ENCODE measurements around the gene NME4.
A peak's percentile ranks its signal among the peaks of the same experiment; 100 is the strongest.
"Not testable (repeated sequence)": the region's sequence is repeated elsewhere in the genome, so short reads cannot be mapped to it uniquely, and the experiment has no call there.

The NME4 gene

DNA sequence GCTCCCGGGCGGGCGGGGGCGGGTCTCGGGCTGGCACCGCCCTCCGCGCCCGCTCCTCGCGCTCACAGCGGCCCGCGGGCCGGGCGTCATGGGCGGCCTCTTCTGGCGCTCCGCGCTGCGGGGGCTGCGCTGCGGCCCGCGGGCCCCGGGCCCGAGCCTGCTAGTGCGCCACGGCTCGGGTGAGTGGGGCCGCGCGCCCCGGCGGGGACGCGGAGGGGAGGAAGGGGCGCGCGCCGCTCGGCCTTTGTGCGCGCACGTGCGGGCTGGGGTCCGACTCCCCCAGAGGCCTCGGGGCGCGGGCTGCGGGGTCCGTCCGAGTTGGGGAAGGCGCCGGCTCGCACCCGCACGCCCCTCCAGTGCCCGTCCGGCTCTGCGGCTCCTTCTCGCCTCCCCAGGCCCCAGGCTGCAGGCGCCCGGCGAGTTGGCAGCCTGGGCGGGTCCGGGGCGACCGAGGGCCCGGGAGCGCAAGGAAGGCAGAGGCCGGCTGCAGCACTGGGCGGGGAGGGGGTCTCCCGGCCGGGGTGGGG is at the start of gene NME4:
NME4 (plus strand) TSS at position 65 of the 527 bp plus-strand sequence; CDS start at position 89, 24 bp downstream.
- DNase-seq: no peak

DNA sequence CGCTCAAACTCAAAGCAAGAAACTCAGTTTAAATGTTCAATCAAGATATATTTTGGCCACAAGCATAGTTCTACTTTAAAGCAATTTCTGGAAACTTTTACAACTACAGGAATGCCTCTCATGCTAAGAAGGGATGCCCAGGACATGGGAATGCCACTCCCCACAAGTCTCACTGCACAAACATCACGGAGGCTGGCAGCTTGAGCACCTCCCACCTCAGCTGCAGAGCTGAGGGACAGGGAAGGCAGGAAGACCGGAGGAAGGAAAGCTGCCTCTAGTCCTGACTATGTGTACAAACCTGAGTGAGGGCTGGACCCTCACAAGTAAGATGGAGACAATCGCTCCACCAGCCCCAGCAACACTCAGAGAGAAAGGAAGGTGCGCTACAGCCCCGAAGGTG is 49.8 kb upstream of the NME4 start:
- no peak for DNase-seq

DNA sequence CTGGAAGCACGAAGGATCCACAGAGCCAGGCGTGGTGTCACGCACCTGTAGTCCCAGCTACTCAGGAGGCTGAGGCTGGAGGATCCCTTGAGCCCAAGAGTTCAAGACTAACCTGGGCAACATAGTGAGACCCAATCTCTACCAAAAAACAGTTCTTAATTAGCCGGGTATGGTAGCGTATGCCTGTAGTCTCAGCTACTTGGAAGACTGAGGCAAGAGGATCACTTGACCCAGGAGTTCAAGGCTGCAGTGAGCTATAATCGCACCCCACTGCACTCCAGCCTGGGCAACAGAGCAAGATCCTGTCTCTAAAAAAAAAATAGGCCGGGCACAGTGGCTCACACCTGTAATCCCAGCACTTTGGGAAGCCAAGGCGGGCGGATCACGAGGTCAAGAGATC is 48.5 kb upstream of the NME4 start:
- DNase-seq: not testable (repeated sequence)

DNA sequence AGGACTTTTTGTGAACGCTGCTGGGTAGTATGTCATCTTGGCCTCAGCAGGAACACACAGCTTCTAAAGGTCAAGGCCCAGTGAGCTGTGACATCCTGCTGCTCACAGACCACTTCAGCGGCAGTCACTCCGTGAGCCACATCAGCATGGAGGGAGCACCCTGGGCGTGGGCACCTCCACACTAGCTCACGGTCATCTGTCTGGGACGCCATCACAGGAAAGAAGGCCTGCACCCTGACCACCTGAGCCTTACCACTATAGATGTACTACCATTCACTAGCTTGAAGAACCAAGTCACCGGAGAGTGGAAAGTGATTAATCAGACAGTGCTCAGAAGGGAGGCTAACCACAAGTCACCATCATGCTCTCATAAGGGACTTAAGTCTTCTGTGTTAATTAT is 47.8 kb upstream of the NME4 start:
- DNase-seq: no peak

DNA sequence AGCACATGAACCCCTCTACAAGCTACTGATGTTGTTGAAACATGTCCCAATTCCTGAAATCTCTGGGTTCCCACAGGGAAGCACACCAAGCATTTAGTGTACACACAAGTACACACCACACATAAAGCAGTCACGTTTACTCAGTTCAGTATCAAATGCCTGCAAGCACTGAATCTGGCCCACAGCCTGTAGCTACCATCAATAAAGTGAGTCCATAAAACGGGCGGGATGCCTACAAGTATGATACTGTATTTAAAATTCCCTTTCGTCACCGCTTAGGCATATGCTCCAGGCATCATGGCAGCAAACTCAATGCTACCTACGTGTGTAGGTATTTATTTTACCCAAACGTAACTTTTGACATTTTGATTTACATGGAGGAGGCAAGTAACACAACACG is 46.8 kb upstream of the NME4 start:
- DNase-seq: no peak

DNA sequence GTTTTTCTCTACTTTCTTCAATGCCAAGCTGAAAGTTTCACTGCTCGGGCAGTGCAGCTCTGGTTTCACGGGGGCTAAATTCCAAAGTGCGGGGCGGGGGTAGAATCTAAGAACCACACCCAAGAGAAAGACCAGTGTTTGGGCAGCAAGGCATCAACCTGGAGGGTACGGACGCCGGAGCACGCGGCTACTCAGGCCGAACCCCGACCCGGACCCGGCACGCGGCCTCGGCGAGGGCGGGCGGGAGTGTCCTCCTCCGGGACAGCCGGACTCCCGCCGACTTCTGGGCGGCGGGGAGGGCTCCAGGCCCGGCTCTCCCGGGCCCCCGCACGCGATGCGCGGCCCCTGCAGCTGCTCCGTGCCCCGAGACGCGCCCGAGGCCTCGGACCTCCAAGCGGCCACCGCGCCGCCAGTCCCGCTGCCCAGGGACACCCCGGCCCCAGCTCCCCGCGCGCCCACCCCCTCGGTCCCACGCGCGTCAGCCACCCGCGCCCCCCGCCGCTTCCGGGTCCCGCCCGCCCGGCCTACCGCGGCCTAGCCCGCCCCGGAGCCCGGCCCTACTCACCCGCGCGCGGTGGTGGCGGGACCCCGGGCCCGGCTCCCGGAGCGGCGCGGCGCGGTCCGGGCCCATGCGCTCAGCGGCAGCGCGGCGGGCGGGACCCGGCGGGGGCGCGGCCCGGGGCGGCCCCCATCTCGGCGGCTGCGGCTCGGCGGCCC is 45.0 kb upstream of the NME4 start:
- no peak for DNase-seq

DNA sequence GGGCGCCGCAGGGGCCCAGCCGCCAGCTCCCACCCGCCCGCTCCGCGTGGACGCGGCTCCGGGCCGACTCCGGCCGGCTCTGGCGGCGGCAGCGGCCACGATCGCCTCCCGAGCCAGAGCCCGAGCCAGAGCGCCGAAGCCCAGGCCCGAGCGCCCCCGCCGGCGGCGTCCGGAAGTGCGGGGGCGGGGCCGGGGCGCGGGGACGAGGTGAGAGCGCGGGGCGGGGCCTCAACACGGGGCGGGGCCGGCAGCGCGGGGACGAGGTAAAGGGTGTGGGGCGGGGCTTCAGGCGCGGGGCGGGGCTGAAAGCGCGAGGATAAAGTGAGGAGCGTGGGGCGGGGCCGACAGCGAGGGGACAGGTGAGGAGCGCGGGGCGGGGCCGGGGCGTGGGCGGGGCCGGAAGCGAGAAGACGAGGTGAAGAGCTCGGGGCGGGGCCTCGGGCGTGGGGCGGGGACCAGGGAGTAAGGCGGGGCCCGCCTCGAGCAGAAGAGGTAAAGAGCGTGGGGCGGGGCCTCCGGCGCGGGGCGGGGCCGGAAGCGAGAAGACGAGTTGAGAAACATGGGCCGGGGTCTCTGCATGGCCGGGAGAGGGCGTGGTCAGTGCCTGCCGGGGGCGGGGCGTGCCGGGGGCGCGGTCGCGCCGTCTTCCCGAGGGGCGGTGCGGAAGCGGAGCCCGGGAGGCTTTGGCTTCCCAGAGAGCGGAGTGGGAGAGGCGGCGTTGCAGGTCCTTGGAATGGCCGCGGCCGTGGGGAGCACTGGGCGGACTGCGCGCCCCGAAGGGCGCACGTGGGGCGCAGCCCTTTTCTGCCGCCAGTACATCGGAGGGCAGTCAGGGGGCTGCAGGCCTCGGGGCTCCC is 44.2 kb upstream of the NME4 start, which contains the start of gene AXIN1:
AXIN1 (minus strand) TSS at position 177 of the 857 bp plus-strand sequence. CDS start 5,698 bp downstream, outside the sequence.
- DNase-seq: peak; percentile 97

DNA sequence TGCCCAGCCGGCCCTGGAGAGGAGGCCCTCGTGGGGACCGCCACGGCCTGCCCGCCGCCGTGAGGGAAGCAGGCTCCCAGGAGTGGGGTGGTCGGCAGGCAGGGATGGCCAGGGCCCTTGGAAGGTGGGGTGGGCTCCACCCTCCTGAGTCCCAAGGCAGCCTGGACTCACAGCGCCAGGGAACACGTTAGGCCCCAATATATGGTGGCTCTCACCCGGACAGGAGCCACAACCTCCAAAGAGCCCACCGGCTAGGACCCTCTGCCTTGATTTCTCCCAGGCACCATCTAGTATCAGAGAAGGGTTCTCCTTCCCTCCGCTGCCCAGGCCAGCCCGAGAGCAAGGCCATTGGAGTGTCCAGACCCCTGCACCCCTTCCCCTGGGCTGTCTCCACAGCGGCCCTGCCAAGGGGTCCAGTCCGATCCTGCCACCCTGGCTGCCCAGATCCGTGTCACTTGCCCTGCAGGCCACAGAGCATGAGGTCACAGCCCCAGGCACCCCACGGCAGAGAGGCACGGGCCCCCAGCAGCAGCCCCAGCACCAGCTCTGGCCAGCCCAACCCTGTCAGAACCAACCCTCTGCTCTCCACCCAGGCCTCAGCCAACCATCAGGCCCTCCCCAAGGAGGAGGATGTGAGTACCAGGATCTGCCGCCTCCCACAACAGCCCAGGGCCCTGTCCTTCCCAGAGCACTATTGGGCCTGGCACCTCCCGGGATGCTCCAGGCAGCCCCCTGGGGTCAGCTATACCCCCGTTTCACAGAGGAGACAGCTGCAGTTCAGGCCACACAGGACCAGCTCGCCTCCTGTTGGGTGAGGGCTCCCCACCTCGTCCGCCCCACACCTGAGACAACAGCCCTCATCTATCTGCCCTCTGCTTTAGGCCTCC is 43.4 kb upstream of the NME4 start:
- DNase-seq: no peak

DNA sequence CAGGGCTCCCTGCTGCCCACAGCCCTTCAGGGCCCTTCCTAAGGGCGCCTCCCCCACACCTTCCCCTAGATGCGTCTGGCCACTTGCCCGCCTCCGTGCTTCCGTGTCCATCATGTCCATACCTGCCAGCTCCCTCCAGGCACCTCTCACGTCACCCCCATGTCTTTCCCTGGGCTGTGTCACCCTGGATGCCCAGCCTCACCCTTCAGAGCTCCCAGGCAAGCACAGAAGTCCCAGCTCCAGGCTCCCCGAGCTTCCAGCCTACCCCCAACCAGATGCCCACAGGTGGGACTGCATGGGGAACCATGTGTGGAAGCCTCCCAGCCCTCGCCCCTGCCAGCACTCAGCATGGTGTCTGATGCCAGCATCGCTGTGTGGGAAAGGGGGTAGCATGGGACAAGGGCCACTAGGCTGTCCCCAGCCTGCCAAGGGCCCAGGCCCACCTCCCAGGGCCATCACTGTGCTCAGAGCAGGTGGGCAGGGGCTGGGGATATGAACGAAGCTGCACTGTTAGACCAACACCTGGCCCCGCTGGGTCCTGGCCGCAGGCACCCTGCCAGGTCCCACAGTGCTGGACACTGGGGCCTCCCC is 42.6 kb upstream of the NME4 start:
- DNase-seq: no peak

DNA sequence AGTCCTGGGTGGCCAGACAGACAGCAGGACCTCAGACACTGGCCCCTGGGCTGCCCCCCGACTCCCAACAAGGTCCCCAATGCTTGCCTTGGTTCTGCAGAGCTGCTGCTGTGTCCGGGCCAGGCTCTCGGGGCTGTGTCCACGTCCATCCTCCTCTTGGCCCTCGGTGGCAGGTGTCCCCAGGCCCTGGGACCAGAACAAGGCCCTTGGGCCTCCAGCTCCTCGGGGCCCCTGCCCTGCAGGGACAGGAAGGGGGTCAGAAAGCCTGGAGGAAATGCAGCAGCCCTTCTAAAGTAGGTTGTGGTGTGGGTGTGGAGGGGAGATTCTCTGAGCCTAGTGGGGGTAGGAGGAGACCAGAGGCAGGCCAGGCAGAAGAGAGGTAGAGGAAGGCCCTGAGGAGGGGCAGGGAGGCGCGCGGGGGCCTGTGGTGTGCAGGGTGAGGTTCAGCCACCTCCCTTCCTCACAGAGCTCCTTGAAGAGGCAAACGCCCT is 42.0 kb upstream of the NME4 start:
- no peak for DNase-seq

DNA sequence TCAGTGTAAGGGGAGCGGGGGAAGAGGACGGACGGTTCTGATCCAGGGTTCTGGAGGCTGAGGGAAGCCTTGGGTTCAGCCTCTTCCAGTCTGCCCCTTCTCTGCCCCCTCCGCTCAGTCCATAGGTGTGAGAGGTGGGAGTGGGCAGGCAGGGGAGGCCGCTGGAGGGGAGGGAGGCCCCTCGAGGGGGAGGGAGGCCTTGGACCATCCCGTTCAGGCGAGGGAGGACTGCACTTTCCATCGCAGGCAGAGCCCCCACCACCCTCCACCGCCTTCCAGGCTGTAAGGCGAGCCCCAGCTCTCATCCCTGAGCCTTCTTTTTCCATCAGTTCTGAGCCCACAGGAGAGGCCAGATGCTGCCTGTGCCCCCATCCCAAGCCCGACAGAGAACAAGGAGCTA is 40.3 kb upstream of the NME4 start:
- no peak for DNase-seq

DNA sequence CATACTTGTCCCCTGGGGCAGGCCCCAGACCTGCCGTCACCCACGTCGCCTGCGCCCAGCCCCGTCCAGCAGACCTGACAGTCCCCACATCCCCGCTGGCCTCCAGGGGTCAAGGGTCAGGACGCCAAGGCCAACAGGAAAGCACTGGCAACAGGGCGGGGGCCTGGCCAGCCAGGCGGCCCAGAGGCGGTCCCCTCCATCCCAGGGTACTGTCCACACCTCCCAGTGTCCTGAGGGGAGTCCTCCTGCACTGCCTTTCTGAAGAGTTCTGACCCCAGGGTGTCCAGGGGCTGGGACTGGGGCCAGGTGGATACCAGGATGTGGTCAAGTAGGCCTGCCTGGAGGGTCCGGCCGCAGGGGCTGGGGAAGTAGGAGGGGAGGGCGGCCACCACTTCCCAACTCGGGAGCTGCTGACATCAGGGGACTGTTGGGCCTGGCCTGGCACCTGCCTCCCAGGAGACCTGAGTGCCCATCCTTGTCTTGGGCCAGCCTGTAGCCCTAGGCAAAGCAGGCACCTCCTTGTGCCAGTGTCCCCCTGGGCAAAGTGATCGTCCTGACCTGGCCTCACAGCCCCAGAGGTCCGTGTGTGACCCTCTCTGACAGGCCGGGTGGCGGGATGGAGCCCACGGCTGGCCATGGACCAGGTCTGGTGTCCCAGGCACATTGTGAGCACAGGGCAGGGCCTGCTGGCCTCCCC is 37.8 kb upstream of the NME4 start:
- no peak for DNase-seq

DNA sequence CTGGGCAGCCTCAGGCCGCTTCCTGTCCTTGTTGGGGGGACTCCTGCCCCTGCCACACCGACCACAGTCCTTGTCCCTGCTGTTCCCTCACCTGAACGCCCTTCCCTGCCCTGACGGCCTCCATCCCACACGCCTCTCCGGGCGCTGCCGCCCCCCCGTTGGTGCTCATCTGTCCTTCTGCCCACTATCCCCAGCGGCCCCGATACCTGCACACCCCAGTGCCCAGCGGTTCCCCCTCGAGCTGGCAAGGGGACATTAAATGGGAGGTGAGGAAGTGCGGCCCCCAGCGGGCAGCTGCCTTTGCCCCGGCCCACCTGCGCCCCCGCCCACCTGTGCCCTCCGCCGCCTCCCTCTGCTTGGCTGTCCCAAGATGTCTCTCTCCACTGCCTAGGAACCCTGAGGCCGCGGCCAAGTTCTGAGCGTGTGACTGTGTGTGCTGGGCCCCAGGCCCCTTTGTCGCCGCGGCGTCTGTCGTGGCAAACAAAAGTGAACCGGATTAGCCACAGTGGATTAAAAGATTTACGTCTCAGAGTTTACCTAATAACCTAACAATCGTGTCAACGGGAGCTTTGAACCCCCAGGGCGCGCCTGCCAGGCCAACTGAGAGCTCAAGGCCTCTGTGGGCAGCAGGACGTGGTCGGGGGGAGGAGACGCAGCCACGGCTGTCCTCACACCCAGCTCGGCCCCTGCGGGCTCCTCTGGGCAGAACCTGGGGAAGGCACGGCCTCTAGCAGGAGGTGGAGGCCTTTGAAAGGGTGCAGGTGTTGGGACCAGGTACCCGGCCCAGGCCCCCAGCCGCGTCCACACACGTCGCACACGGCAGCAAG is 36.9 kb upstream of the NME4 start:
- DNase-seq: no peak

DNA sequence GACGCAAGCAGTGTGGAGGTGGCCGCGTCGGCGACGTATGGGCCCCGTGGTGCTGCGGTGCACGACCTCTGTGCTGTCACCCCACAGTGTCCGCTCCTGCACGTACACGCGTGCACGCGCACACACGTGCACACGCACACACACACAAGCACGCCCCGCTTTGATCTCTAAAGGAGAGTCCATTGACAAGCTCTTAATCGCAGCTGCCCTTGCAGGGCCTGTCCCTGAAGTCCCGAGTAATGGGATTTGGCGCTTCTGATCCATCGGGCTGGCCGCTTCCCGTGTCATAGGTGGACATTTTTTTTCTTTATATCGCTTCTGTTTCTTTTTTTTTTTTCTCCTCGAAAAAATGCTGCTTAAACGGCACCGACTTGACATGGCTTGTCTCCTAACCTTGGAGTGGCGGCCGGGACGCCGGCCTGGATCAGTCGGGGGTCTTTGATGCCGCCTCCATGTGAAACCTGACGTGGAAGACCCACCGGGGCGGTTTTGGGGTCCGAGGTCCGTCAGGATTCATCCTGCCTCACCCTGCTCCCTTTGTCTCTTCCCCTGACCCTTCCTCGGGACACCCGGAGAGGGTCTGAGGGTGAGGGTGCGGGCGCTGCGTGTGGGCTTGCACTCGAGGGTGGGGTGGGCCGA is 36.2 kb upstream of the NME4 start:
- no peak for DNase-seq

DNA sequence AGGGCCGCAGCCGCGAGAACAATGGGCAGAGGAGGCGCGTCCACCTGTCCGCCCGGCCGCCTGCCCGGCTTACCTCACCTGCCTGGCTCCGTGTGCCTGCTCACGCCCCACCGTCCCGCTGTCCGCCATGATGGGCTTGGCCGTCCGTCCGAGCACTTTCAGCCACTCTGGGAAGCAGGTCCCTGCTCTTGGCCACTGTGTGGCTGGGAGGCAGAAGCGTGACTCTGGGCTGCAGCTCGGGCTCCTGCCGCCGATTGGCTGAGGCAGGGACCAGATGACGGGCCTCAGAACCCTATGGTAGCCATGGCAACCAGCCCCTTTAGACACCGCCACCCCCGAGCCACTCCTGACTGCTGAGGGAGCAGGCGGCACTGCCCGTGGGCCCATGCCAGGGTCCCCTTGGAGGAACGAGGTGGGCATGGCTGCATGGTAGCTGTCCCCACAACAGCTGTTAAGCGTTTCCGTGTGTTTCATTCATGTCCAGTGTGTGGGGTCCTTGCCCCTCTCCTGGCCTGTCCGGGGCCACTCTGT is 35.6 kb upstream of the NME4 start:
- no peak for DNase-seq

DNA sequence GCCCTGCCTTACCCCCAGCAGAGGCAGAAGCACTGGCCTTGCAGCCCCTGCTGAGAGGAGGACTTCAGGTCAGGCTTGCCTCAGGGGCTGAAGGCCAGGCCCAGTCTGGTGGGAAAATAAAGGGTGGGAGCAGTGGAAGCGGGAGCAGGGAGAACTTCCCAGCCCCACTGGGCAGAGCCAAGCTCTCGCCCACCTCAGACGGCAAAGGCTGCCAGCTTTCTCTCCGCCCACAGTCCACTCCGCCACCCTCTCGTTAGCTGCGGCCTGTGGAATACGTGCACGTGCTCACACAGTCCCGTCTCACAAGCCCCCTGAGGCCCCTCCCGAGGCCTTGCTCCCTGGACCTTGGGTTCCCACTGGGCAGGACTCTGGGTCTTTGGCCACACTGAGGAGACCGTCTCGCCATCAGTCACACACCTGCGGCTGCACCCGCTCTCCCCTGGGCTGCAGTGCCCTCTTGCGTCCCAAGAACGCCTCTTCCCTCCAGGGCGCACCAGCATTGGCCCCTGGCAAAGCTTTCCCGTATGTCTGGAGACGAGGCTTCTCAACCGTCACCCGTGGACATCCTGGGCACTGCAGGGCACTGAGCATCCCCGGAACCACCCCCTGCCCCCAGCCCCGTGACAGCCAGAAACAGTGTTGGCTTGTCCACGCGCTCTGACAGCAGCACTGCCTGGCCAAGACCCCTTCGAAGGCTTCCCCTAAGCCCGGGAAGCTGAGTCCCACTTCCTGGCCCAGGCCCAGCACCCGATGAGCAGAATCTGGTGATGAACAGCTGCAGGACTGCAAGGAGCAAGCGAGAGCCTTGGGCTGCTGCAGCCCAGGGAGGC is 34.9 kb upstream of the NME4 start:
- DNase-seq: peak; percentile 54

DNA sequence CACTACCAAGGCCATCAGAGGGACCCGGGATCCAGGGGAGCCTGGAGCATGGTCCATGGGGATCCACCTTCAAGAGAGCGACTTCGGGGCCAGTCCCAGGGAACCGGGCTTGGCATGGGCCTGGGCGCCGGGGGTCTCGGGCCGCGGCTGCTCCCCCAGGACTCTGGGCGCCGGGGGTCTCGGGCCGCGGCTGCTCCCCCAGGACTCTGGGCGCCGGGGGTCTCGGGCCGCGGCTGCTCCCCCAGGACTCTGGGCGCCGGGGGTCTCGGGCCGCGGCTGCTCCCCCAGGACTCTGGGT is 34.3 kb upstream of the NME4 start:
- not testable (repeated sequence) for DNase-seq

DNA sequence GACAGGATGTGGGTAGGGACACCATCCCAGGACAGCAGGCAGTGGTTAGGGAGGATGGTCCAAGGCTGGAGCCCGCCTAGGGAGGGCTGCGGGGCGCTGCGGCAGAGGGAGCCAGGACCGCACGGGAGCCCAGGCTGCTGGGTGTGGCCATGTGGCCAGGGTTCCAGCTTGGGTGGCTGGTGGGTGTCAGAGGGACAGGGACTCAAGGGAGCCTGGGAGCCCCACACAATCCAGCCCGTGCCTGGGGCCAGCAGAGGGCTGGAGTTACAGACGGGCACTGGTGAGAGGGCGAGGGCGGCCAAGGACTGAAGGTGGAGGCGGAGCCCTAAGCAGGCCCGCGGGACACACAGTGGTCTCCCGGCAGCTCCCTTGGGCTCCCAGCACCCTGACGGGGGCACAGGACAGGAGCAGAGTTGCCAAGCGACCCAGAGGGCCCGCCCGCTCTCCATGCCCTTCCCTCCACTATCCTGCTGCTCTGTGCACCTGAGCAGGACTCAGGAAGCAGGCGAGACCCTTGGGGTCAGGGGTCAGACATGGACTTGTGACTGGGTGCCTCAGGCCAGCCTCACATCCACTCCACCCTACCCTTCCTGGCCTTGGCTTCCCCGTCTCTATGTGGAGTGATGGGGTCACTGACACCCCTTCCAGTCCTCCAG is 33.8 kb upstream of the NME4 start:
- DNase-seq: no peak
